ENCODE results near the gene BPNT1. TPM values are rescaled to one million over a fixed set of nuclear protein-coding genes. Genes with fewer than 3 reads are reported as not detected.
A peak's percentile ranks its signal among the peaks of the same experiment; 100 is the strongest.
"Not testable (repeated sequence)": the region's sequence is repeated elsewhere in the genome, so short reads cannot be mapped to it uniquely, and the experiment has no call there.

Gene BPNT1
- polyA plus RNA-seq, 1 donor from 2014 or later, result 22.4 TPM

- Mint-ChIP-seq H3K27ac (peak overlapping the region; percentile 65 to 97 (median 82)), H3K27me3 (no peaks in the 10 kb centered on the region), H3K4me1 (peaks cover 20 to 29% (median 25%) of the 10 kb centered on the region in 3 donors), H3K9me3 (no peaks in the 10 kb centered on the region), H3K4me3 (peak overlapping the region; percentile 87 to 98 (median 92)), H3K36me3 (no peaks in the 10 kb centered on the region)
Observed at GRCh38 chr1:220045356-220046051, 44.1 kb downstream of the BPNT1 start.

DNA sequence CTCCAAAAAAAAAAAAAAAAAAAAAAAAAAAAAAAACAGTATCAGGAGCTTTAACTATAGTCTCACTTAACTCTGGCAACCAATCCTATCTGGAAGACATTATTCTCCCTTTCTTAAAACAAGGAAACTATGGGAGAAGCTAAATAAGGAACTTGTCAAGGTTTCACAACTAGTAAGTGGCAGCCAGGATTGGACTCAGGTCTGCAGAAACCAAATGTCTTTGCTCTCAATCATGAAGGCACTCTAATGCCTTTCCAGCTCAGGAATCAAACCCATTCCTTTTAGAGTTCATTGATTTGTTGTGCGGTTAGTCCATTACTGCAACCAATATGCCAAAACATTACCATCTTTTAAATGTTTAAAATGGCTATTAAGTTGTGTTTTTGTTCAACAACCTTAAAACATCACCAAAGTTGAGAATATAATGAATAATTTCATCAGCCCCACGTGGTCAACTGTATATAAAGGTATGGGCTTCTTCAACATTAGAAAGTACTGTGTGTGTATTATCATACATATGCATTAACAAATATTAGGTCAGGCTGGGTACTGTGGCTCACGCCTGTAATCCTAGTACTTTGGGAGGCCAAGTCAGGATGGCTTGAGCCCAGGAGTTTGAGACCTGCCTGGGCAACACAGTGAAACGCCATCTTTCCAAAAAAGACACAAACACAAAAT lies 44.8 kb downstream of the BPNT1 start:
- no peaks in the 10 kb centered on the region for H3K36me3 Mint-ChIP-seq
- H3K4me1 Mint-ChIP-seq, result peaks cover 20 to 29% (median 25%) of the 10 kb centered on the region in 3 donors
- H3K27me3 Mint-ChIP-seq, result no peaks in the 10 kb centered on the region
- no peaks in the 10 kb centered on the region for H3K9me3 Mint-ChIP-seq
- peak overlapping the region; percentile 87 to 98 (median 92) for H3K4me3 Mint-ChIP-seq
- peak overlapping the region; percentile 65 to 97 (median 82) for H3K27ac Mint-ChIP-seq

- Mint-ChIP-seq H3K4me1 (peaks cover 20 to 29% (median 28%) of the 10 kb centered on the region in 3 donors), H3K36me3 (no peaks in the 10 kb centered on the region), H3K27ac (peak overlapping the region in 1 of 3 donors; percentile 77), H3K27me3 (no peaks in the 10 kb centered on the region), H3K4me3 (peak overlapping the region in 3 of 4 donors; percentile 30 to 75 (median 38)), H3K9me3 (no peaks in the 10 kb centered on the region)
Observed at GRCh38 chr1:220043646-220044045, 45.9 kb downstream of the BPNT1 start.

- no peaks in the 10 kb centered on the region for H3K27me3 Mint-ChIP-seq
- H3K9me3 Mint-ChIP-seq, result no peaks in the 10 kb centered on the region
- H3K4me1 Mint-ChIP-seq, result peaks cover 23 to 32% (median 31%) of the 10 kb centered on the region in 3 donors
- H3K36me3 Mint-ChIP-seq, result peaks cover 4% of the 10 kb centered on the region
- no peak overlapping the region for H3K4me3 Mint-ChIP-seq
- no peak overlapping the region for H3K27ac Mint-ChIP-seq
Observed at GRCh38 chr1:220040028-220040596, 49.5 kb downstream of the BPNT1 start.

- peaks cover 14 to 22% (median 21%) of the 10 kb centered on the region in 3 donors for H3K4me1 Mint-ChIP-seq
- peaks cover 4% of the 10 kb centered on the region for H3K36me3 Mint-ChIP-seq
- peak overlapping the region in 1 of 3 donors; percentile 87 for H3K27ac Mint-ChIP-seq
- no peaks in the 10 kb centered on the region for H3K27me3 Mint-ChIP-seq
- no peak overlapping the region for H3K4me3 Mint-ChIP-seq
- no peaks in the 10 kb centered on the region for H3K9me3 Mint-ChIP-seq
Observed at GRCh38 chr1:220038640-220039039, 50.9 kb downstream of the BPNT1 start.

DNA sequence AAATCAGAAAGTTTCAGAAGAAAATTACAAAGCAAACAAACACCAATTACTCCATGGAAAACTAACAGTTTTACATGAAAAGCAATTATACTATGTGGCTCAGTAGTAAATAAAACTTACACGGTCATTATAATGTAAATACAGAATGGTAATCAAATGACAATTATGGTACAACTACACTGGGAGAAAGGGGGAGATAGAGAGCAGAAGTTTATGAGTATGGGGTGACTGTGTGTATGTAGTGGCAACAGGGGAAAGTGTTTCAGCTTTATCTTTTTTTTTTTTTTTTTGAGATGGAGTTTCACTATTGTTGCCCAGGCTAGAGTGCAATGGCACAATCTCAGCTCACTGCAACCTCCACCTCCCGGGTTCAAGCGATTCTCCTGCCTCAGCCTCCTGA lies 51.8 kb downstream of the BPNT1 start:
- not testable (repeated sequence) for H3K27me3 Mint-ChIP-seq, H3K9me3 Mint-ChIP-seq, H3K36me3 Mint-ChIP-seq, H3K27ac Mint-ChIP-seq, H3K4me3 Mint-ChIP-seq
- peaks cover 9 to 16% (median 15%) of the 10 kb centered on the region in 3 donors for H3K4me1 Mint-ChIP-seq

- H3K27ac Mint-ChIP-seq, result no peak overlapping the region
- H3K9me3 Mint-ChIP-seq, result no peaks in the 10 kb centered on the region
- no peaks in the 10 kb centered on the region for H3K27me3 Mint-ChIP-seq
- no peak overlapping the region for H3K4me3 Mint-ChIP-seq
- H3K36me3 Mint-ChIP-seq, result peaks cover 4% of the 10 kb centered on the region
- peaks cover 9 to 17% (median 11%) of the 10 kb centered on the region in 3 donors for H3K4me1 Mint-ChIP-seq
Observed at GRCh38 chr1:220032911-220033310, 56.7 kb downstream of the BPNT1 start.

GRCh38 chr1:220031287-220031686 lies 58.3 kb downstream of the BPNT1 start:
- Mint-ChIP-seq H3K4me1 (peaks cover 1 to 9% (median 3%) of the 10 kb centered on the region in 3 donors), H3K36me3 (no peaks in the 10 kb centered on the region), H3K27ac (no peak overlapping the region), H3K4me3 (no peak overlapping the region), H3K9me3 (no peaks in the 10 kb centered on the region), H3K27me3 (no peaks in the 10 kb centered on the region)

- Mint-ChIP-seq H3K9me3 (no peaks in the 10 kb centered on the region), H3K27me3 (no peaks in the 10 kb centered on the region), H3K4me1 (peaks cover 0 to 6% (median 0%) of the 10 kb centered on the region in 3 donors), H3K36me3 (peaks cover 2% of the 10 kb centered on the region), H3K4me3 (no peak overlapping the region), H3K27ac (no peak overlapping the region)
Observed at GRCh38 chr1:220028346-220028895, 61.2 kb downstream of the BPNT1 start.

DNA sequence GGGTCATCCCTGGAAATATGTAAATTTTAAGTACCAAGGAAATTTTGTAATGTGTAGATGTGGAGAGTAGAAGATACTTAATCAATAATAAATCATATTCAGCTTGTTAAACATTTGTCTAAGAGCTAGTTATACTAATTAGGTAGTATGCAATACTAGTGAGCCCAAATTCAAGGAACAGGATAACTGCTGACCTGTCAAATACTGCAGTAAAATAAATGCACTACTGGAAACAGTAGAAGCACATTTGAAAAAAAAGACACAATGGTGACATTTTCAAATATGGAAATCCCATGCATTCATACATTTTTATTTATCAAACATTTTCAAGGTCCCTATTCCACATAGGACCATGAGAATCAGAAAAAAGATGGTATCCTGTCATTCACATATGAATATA lies 70.5 kb downstream of the BPNT1 start:
- peaks cover 7% of the 10 kb centered on the region for H3K36me3 Mint-ChIP-seq
- peaks cover 0 to 5% (median 2%) of the 10 kb centered on the region in 3 donors for H3K4me1 Mint-ChIP-seq
- H3K27me3 Mint-ChIP-seq, result no peaks in the 10 kb centered on the region
- H3K4me3 Mint-ChIP-seq, result no peak overlapping the region
- H3K9me3 Mint-ChIP-seq, result no peaks in the 10 kb centered on the region
- H3K27ac Mint-ChIP-seq, result no peak overlapping the region

- peak overlapping the region in 1 of 3 donors; percentile 55 for H3K27ac Mint-ChIP-seq
- peaks cover 2% of the 10 kb centered on the region for H3K36me3 Mint-ChIP-seq
- no peaks in the 10 kb centered on the region for H3K9me3 Mint-ChIP-seq
- no peak overlapping the region for H3K4me3 Mint-ChIP-seq
- H3K27me3 Mint-ChIP-seq, result no peaks in the 10 kb centered on the region
- H3K4me1 Mint-ChIP-seq, result peaks cover 4 to 7% (median 5%) of the 10 kb centered on the region in 3 donors
Observed at GRCh38 chr1:220013497-220013896, 76.1 kb downstream of the BPNT1 start.

- Mint-ChIP-seq H3K4me1 (peaks cover 4 to 7% (median 5%) of the 10 kb centered on the region in 3 donors), H3K36me3 (peaks cover 4% of the 10 kb centered on the region), H3K27ac (no peak overlapping the region), H3K27me3 (no peaks in the 10 kb centered on the region), H3K9me3 (no peaks in the 10 kb centered on the region), H3K4me3 (no peak overlapping the region)
Observed at GRCh38 chr1:220012259-220012658, 77.3 kb downstream of the BPNT1 start.

DNA sequence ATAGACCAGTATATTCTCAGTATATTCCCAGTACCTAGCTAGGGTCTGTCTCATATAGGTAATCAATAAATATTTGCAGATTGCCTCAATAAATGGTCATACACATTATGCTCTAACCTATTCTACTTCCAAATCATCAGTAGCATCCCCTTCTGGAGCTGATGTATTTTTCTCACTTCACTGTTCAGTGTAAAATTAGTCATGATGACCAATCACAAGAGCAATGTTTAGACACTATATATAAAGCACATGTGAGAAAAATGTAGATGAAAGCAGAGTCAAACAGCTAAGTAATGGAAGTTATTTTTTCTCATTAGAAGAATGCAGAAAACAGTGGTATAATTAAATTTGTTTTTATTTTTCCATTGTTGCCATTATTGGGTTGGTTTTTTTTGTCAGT lies 78.0 kb downstream of the BPNT1 start:
- peaks cover 4% of the 10 kb centered on the region for H3K36me3 Mint-ChIP-seq
- H3K27ac Mint-ChIP-seq, result no peak overlapping the region
- no peaks in the 10 kb centered on the region for H3K9me3 Mint-ChIP-seq
- H3K4me1 Mint-ChIP-seq, result peaks cover 4 to 7% (median 5%) of the 10 kb centered on the region in 3 donors
- no peaks in the 10 kb centered on the region for H3K27me3 Mint-ChIP-seq
- H3K4me3 Mint-ChIP-seq, result no peak overlapping the region

Measured in IgD-negative memory B cell (primary cell).